ENCODE data around the gene CLIC3. TPM values are rescaled to one million over a fixed set of nuclear protein-coding genes. Genes with fewer than 3 reads are reported as not detected.
A peak's percentile ranks its signal among the peaks of the same experiment; 100 is the strongest.

CLIC3 gene
- total and polyA plus RNA-seq, 8 donors, result 0.24 to 1.3 (median 0.41) TPM; not detected in 1

DNA sequence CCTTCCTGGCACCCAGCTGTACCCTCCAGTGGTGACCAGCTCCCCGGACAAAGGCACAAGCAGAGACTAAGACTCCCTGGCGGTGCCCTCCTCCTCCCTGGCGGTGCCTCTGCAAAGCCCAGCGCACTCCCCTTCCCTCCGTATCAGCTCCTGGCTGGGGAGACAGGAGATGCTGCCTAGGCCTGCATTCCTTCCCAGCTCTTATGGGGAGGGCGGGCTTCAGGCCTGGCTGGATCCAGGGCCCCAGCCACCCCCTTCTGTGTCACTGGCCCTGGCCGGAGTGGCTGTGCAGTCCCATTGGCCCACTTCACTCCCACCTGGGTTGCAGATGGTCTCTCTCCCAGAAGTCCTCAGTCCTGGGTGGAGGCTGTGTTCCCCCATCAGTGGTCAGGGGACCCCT lies 37.9 kb downstream of the CLIC3 start:
- Histone ChIP-seq H3K27ac (no peak overlapping the region), H3K9me3 (no peaks in the 10 kb centered on the region), H3K27me3 (no peaks in the 10 kb centered on the region), H3K4me3 (no peak overlapping the region), H3K4me1 (no peaks in the 10 kb centered on the region), H3K36me3 (no peaks in the 10 kb centered on the region)
- TF ChIP-seq, protein P1, sequence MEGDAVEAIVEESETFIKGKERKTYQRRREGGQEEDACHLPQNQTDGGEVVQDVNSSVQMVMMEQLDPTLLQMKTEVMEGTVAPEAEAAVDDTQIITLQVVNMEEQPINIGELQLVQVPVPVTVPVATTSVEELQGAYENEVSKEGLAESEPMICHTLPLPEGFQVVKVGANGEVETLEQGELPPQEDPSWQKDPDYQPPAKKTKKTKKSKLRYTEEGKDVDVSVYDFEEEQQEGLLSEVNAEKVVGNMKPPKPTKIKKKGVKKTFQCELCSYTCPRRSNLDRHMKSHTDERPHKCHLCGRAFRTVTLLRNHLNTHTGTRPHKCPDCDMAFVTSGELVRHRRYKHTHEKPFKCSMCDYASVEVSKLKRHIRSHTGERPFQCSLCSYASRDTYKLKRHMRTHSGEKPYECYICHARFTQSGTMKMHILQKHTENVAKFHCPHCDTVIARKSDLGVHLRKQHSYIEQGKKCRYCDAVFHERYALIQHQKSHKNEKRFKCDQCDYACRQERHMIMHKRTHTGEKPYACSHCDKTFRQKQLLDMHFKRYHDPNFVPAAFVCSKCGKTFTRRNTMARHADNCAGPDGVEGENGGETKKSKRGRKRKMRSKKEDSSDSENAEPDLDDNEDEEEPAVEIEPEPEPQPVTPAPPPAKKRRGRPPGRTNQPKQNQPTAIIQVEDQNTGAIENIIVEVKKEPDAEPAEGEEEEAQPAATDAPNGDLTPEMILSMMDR (IDR thresholded peaks at IDR 0.05), result no peak
- 93 to 94% methylated on average over 7 of the region's 7 CpGs for WGBS, 2 donors
- FAIRE-seq, result no peak
- DNase-seq, result no peak
- intact Hi-C loops (cut with DNase I), result loop anchor here in 1 of 3 donors (10.0 kb wide), 1 partner anchor 66 kb away; the partner anchor contains the start of gene ABCA2
- ATAC-seq, result no peak

DNA sequence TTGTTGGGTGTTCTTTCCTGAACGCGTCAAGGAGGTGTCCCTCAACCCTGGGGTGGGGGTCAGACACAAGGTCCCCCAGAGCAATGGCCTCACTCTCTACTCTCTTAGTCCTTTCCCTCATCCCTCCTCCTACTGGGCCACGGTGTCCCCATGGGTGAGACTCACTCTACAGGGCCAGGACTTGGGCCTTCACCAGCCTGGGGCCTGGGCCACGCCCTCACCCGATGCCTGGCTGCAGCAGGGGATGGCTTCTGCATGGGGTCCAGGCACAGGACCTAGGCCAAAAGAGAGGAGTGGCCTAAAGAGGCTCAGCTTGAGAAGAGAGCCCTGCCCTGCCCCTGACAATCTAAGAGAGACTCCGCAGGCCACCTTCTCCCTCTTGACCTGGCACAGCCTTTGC lies 38.5 kb downstream of the CLIC3 start:
- TF ChIP-seq, protein P1 (IDR thresholded peaks at IDR 0.05), result no peak
- peak in 1 of 6 donors; percentile 50 for DNase-seq
- Histone ChIP-seq H3K27me3 (no peaks in the 10 kb centered on the region), H3K4me1 (no peaks in the 10 kb centered on the region), H3K36me3 (no peaks in the 10 kb centered on the region), H3K9me3 (no peaks in the 10 kb centered on the region), H3K4me3 (no peak overlapping the region), H3K27ac (no peak overlapping the region)
- WGBS, 2 donors, result 90 to 91% methylated on average over 6 of the region's 6 CpGs
- ATAC-seq, result no peak
- no peak for FAIRE-seq
- intact Hi-C loops (cut with DNase I), result loop anchor here in 1 of 3 donors (10.0 kb wide), 1 partner anchor 67 kb away; the partner anchor contains the start of gene ABCA2

DNA sequence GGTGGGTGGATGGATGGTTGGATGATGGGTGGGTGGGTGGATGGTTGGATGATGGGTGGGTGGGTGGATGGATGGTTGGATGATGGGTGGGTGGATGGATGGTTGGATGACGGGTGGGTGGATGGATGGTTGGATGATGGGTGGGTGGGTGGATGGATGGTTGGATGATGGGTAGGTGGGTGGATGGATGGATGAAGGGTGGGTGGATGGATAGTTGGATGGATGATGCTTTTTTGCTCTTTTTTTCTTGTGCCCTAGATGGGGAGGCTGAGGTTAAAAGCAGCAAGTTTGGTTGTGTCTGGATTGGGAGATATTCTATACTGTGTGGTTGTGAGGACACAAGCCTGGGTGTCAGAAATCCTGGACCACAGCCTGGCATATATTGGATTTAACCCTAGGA lies 38.9 kb downstream of the CLIC3 start:
- Histone ChIP-seq H3K4me1 (no peaks in the 10 kb centered on the region), H3K9me3 (no peaks in the 10 kb centered on the region), H3K27ac (no peak overlapping the region), H3K27me3 (no peaks in the 10 kb centered on the region), H3K36me3 (no peaks in the 10 kb centered on the region), H3K4me3 (no peak overlapping the region)
- WGBS, 2 donors, result 91 to 94% methylated on average over 1 of the region's 1 CpG
- TF ChIP-seq, protein P1 (IDR thresholded peaks at IDR 0.05), result no peak
- ATAC-seq, result no peak
- intact Hi-C loops (cut with DNase I), result loop anchor here in 1 of 3 donors (10.0 kb wide), 1 partner anchor 67 kb away; the partner anchor contains the start of gene ABCA2
- FAIRE-seq, result no peak
- DNase-seq, result peak in 1 of 6 donors; percentile 2

DNA sequence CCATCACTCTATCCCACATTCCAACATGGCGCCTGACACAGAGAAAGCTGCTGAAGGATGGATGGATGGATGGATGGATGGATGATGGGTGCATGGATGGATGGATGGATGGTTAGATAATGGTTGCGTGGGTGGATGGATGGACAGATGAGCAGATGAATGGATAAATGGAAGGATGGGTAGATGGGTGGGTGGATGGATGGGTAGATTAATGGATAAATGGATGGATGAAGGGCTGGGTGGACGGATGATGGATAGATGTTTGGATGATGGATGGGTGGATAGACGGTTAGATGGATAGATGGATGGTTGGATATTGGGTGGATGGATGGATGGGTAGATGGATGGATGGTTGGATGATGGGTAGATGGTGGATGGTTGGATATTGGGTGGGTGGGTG lies 39.8 kb downstream of the CLIC3 start:
- ATAC-seq (no peak), FAIRE-seq (no peak), DNase-seq (no peak)
- no peak overlapping the region for H3K4me3 ChIP-seq
- H3K9me3 ChIP-seq, result no peaks in the 10 kb centered on the region
- no peaks in the 10 kb centered on the region for H3K36me3 ChIP-seq
- TF ChIP-seq, protein P1 (IDR thresholded peaks at IDR 0.05), result no peak
- intact Hi-C loops (cut with DNase I), result loop anchor here in 1 of 3 donors (10.0 kb wide), 1 partner anchor 68 kb away; the partner anchor contains the start of gene ABCA2
- no peak overlapping the region for H3K27ac ChIP-seq
- no peaks in the 10 kb centered on the region for H3K27me3 ChIP-seq
- WGBS, 2 donors, result 91 to 94% methylated on average over 4 of the region's 4 CpGs
- H3K4me1 ChIP-seq, result no peaks in the 10 kb centered on the region

DNA sequence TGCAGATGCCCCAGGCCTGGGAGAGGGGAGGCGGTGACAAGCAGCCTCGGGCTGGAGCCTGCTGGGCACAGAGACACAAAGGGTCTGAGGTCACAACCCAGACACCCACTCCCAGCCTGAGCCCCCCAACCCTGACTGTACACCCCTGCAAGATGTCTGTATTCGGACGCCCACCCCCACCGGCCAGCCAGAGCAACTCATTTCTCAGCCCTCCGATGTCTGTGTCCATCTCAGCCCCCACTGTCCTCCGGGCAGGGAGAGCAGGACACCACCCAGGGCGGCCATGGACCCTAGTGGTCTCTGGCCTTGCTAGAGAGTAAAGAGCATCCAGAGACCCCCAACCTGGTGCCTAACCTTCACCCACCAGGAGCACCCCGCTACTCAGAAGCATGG lies 40.4 kb downstream of the CLIC3 start:
- Histone ChIP-seq H3K27ac (no peak overlapping the region), H3K36me3 (no peaks in the 10 kb centered on the region), H3K4me3 (no peak overlapping the region), H3K4me1 (peaks cover 0 to 1% (median 0%) of the 10 kb centered on the region in 3 donors), H3K27me3 (no peaks in the 10 kb centered on the region), H3K9me3 (no peaks in the 10 kb centered on the region)
- no peak for ATAC-seq
- WGBS, 2 donors, result 87 to 95% methylated on average over 9 of the region's 9 CpGs
- DNase-seq, result peak in 2 of 6 donors; percentile 17 to 55
- TF ChIP-seq, protein P1 (IDR thresholded peaks at IDR 0.05), result no peak
- intact Hi-C loops (cut with DNase I), result loop anchor here in 1 of 3 donors (10.0 kb wide), 1 partner anchor 69 kb away; the partner anchor contains the start of gene ABCA2
- no peak for FAIRE-seq

All from pancreas (tissue), 10 donors.